ENCODE data around the gene AKR7A2.

DNA sequence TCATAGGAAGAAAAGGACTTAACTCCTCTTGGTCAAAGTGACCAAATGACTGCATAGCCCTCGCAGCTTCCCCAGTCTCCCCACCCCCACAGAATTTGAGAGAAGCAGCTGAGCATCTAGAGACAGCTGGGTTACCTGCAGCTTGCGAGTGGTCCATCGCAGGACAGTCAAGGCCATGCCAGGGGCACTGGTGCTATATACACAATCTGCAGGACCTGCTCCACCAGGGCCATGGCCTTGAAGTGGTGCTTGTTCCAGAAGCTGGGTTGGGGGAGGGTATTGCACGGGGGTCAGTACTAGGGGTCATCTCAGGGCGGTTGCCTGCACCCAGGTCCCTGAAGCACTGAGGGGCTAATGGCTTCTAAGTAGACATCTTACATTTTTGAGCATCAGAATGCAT, 49.9 kb downstream of the AKR7A2 start:
- TF ChIP-seq, protein P1, sequence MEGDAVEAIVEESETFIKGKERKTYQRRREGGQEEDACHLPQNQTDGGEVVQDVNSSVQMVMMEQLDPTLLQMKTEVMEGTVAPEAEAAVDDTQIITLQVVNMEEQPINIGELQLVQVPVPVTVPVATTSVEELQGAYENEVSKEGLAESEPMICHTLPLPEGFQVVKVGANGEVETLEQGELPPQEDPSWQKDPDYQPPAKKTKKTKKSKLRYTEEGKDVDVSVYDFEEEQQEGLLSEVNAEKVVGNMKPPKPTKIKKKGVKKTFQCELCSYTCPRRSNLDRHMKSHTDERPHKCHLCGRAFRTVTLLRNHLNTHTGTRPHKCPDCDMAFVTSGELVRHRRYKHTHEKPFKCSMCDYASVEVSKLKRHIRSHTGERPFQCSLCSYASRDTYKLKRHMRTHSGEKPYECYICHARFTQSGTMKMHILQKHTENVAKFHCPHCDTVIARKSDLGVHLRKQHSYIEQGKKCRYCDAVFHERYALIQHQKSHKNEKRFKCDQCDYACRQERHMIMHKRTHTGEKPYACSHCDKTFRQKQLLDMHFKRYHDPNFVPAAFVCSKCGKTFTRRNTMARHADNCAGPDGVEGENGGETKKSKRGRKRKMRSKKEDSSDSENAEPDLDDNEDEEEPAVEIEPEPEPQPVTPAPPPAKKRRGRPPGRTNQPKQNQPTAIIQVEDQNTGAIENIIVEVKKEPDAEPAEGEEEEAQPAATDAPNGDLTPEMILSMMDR (IDR thresholded peaks at IDR 0.05 in 8 of 11, conservative IDR thresholded peaks at IDR 0.05 in 3 of 11) = no peak
- no peak for TF ChIP-seq POLR2AphosphoS5 (IDR thresholded peaks at IDR 0.05)
- TF ChIP-seq POLR2A (IDR thresholded peaks at IDR 0.05) = no peak

Measured in spleen (tissue), 7 donors.